Activated T-helper 1 cell treated with anti-CD3 and anti-CD28 coated beads, Interleukin-12 subunit alpha, Interleukin-12 subunit beta, Interleukin-2, Interleukin-4 antibody, amounts not matched to agents 30 ng/mL and 10 ng/mL and 1 ng/mL, durations not matched to agents 14 hours and 24 hours and 36 hours (primary cell): ENCODE results near the gene NCR2. TPM values are rescaled to one million over a fixed set of nuclear protein-coding genes. Genes with fewer than 3 reads are reported as not detected.

Experiments
- DNase-seq: peaks from one replicate; pipeline ENCODE4 v3.0.0; 2021; ENCODE audit warnings: low spot score
- H3K27ac Mint-ChIP-seq: one replicate; pipeline ENCODE4 v1.8.0; 2021; ENCODE audit warnings: mild to moderate bottlenecking, mixed read lengths
- H3K27me3 Mint-ChIP-seq: one replicate; pipeline ENCODE4 v1.8.0; 2022; ENCODE audit warnings: mild to moderate bottlenecking, moderate library complexity, mixed read lengths; ENCODE audit not compliant: insufficient read depth
- H3K36me3 Mint-ChIP-seq: one replicate; pipeline ENCODE4 v1.8.0; 2021; ENCODE audit warnings: low read depth, mixed read lengths
- H3K4me1 Mint-ChIP-seq: one replicate; pipeline ENCODE4 v1.8.0; 2021; ENCODE audit warnings: low read depth, mixed read lengths
- H3K4me3 Mint-ChIP-seq: one replicate; pipeline ENCODE4 v1.8.0; 2021; ENCODE audit warnings: mild to moderate bottlenecking, moderate library complexity, mixed read lengths
- H3K9me3 Mint-ChIP-seq: one replicate; pipeline ENCODE4 v1.8.0; 2021; ENCODE audit warnings: mixed read lengths
- intact Hi-C: fragments of 100-400 bp; cut with micrococcal nuclease; formaldehyde crosslinking; loops from one replicate; pipeline ENCODE4 v1.15.1; 2024
- total RNA-seq: library from RNA; stranded (reverse); gene quantifications from 2 replicates; pipeline ENCODE4 v1.2.3, GENCODE V29; 2022

The NCR2 gene
- total RNA-seq, 1 donor from 2014 or later = not detected

DNA sequence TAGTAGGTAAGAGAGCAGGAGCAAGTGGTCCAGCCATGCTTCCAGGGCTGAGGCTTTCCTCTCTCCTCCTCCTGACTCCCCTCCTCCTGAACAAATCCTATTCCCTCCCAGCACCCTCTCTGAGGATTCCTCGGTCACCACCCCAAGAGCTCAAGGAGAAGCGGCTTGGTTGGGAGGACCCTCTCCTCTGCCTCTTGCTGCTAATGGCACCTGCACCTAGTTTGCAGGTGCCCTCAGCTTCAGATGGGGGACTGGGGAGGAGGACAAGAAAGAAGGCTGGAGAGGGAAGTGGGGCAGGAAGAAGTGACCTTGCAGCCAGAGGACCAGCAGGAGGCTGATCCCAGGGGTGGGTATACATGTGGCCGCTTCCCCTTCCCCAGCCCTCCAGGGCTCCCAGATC, 17.5 kb downstream of the NCR2 start:
- no peaks in the 10 kb centered on the region for H3K36me3 Mint-ChIP-seq
- DNase-seq = no peak
- no peak overlapping the region for H3K4me3 Mint-ChIP-seq
- no peaks in the 10 kb centered on the region for H3K4me1 Mint-ChIP-seq
- intact Hi-C loops = no loop called here
- H3K9me3 Mint-ChIP-seq = peaks cover 9% of the 10 kb centered on the region
- H3K27me3 Mint-ChIP-seq = peaks cover 22% of the 10 kb centered on the region
- no peak overlapping the region for H3K27ac Mint-ChIP-seq

DNA sequence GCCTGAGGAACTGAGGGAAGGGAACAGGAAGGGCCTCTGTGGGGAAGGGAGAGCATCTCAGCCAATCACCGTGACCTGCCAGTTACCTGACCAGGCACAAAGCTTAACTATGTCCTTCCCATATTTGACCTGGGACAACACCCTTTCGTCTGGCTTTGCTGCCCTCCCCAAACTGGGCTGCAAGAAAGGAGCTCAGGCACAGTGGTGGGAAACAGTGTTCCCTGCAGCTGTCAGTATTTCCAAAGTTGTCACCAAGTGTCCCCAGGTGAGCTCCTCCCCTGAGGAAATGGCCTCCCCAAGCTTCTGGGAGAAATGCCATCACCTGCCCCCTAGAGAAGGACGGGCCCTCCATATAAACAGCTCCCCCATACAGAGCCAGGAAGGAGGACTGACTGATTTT, 17.9 kb downstream of the NCR2 start:
- no peaks in the 10 kb centered on the region for H3K4me1 Mint-ChIP-seq
- no peak overlapping the region for H3K27ac Mint-ChIP-seq
- DNase-seq = no peak
- H3K4me3 Mint-ChIP-seq = no peak overlapping the region
- H3K27me3 Mint-ChIP-seq = peaks cover 22% of the 10 kb centered on the region
- intact Hi-C loops = no loop called here
- H3K36me3 Mint-ChIP-seq = no peaks in the 10 kb centered on the region
- peaks cover 5% of the 10 kb centered on the region for H3K9me3 Mint-ChIP-seq

- H3K4me3 Mint-ChIP-seq = no peak overlapping the region
- peaks cover 2% of the 10 kb centered on the region for H3K36me3 Mint-ChIP-seq
- intact Hi-C loops = no loop called here
- DNase-seq = no peak
- peaks cover 14% of the 10 kb centered on the region for H3K27me3 Mint-ChIP-seq
- H3K9me3 Mint-ChIP-seq = peaks cover 20% of the 10 kb centered on the region
- H3K4me1 Mint-ChIP-seq = no peaks in the 10 kb centered on the region
- H3K27ac Mint-ChIP-seq = no peak overlapping the region
These were observed 20.5 kb downstream of the NCR2 start for GRCh38 chr6:41355952-41356351.

GRCh38 chr6:41356825-41357224, 21.4 kb downstream of the NCR2 start:
- H3K27me3 Mint-ChIP-seq = peaks cover 10% of the 10 kb centered on the region
- intact Hi-C loops = no loop called here
- no peaks in the 10 kb centered on the region for H3K4me1 Mint-ChIP-seq
- DNase-seq = no peak
- H3K9me3 Mint-ChIP-seq = peaks cover 27% of the 10 kb centered on the region
- H3K4me3 Mint-ChIP-seq = no peak overlapping the region
- H3K36me3 Mint-ChIP-seq = peaks cover 2% of the 10 kb centered on the region
- H3K27ac Mint-ChIP-seq = no peak overlapping the region

GRCh38 chr6:41358503-41358902, 23.1 kb downstream of the NCR2 start:
- Mint-ChIP-seq H3K4me3 (no peak overlapping the region), H3K27me3 (peaks cover 14% of the 10 kb centered on the region), H3K27ac (no peak overlapping the region), H3K4me1 (no peaks in the 10 kb centered on the region), H3K9me3 (peaks cover 34% of the 10 kb centered on the region), H3K36me3 (peaks cover 2% of the 10 kb centered on the region)
- intact Hi-C loops = no loop called here
- no peak for DNase-seq

GRCh38 chr6:41359617-41360313, 24.4 kb downstream of the NCR2 start:
- H3K9me3 Mint-ChIP-seq = peaks cover 34% of the 10 kb centered on the region
- H3K27ac Mint-ChIP-seq = no peak overlapping the region
- intact Hi-C loops = no loop called here
- H3K36me3 Mint-ChIP-seq = peaks cover 2% of the 10 kb centered on the region
- no peaks in the 10 kb centered on the region for H3K4me1 Mint-ChIP-seq
- DNase-seq = no peak
- H3K27me3 Mint-ChIP-seq = peaks cover 18% of the 10 kb centered on the region
- no peak overlapping the region for H3K4me3 Mint-ChIP-seq

DNA sequence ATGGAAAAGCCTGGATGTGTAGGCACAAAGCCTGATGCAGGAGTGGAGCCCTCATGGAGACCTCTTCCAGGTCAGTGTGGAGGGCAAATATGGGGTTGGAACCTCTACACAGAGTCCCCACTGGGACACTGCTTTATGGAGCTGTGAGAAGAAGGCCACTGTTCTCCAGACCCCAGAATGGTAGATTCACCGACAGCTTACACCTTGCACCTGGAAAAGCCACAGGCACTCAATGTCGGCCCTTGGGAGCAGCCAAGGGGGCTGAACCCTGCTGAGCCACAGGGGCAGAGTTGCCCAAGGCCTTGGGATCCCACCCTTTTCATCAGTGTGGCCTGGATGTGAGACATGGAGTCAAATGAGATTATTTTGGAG, 24.9 kb downstream of the NCR2 start:
- DNase-seq = no peak
- Mint-ChIP-seq H3K27ac (no peak overlapping the region), H3K9me3 (peaks cover 34% of the 10 kb centered on the region), H3K36me3 (peaks cover 2% of the 10 kb centered on the region), H3K4me1 (no peaks in the 10 kb centered on the region), H3K4me3 (no peak overlapping the region), H3K27me3 (peaks cover 21% of the 10 kb centered on the region)
- intact Hi-C loops = no loop called here

- peaks cover 54% of the 10 kb centered on the region for H3K27me3 Mint-ChIP-seq
- intact Hi-C loops = no loop called here
- no peak for DNase-seq
- no peak overlapping the region for H3K4me3 Mint-ChIP-seq
- peaks cover 7% of the 10 kb centered on the region for H3K4me1 Mint-ChIP-seq
- no peaks in the 10 kb centered on the region for H3K36me3 Mint-ChIP-seq
- no peak overlapping the region for H3K27ac Mint-ChIP-seq
- H3K9me3 Mint-ChIP-seq = peaks cover 13% of the 10 kb centered on the region
These were observed 30.7 kb downstream of the NCR2 start for GRCh38 chr6:41366150-41366549.

GRCh38 chr6:41367061-41367460, 31.7 kb downstream of the NCR2 start:
- DNase-seq = no peak
- intact Hi-C loops = no loop called here
- Mint-ChIP-seq H3K27me3 (peaks cover 61% of the 10 kb centered on the region), H3K9me3 (peaks cover 4% of the 10 kb centered on the region), H3K36me3 (no peaks in the 10 kb centered on the region), H3K27ac (no peak overlapping the region), H3K4me1 (peaks cover 16% of the 10 kb centered on the region), H3K4me3 (no peak overlapping the region)

- no peak overlapping the region for H3K27ac Mint-ChIP-seq
- H3K4me3 Mint-ChIP-seq = no peak overlapping the region
- H3K9me3 Mint-ChIP-seq = no peaks in the 10 kb centered on the region
- intact Hi-C loops = loop anchor here (1.0 kb wide), 1 partner anchor 61 kb away; no protein-coding TSS in a partner anchor
- peaks cover 2% of the 10 kb centered on the region for H3K36me3 Mint-ChIP-seq
- peaks cover 22% of the 10 kb centered on the region for H3K4me1 Mint-ChIP-seq
- no peak for DNase-seq
- H3K27me3 Mint-ChIP-seq = peaks cover 68% of the 10 kb centered on the region
These were observed 32.3 kb downstream of the NCR2 start for GRCh38 chr6:41367700-41368099.

DNA sequence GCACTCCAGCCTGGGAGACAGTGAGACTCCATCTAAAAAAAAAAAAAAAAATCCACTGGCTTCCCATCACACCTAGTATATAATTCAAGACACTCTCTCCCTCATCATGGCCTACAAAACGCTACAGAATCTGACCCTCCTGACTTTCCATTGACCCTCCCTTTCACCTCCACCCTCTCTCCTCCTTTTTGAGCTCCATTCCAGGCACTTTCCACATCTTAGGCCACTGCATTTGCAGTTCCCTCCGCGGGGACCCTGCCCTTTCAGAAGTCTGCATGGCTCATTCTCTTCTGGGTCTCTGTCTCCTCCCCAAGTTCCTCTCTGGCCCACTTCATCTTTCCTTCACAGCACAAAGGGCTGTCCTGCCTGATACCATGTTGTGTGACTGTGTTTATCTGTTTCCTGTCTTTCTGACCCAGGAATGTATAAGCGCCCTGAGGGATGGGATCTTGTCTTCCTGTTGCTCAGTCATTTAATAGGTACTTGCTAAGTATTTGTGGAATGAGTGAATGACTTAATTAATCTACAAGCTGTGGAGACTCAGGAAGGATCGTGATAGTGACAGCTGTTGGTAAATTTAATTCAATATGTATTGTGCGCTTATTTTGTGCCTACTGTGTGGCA, 35.2 kb downstream of the NCR2 start:
- intact Hi-C loops = loop anchor here (2.0 kb wide), 1 partner anchor 134 kb away; no protein-coding TSS in a partner anchor
- no peaks in the 10 kb centered on the region for H3K9me3 Mint-ChIP-seq
- H3K4me1 Mint-ChIP-seq = peaks cover 24% of the 10 kb centered on the region
- DNase-seq = no peak
- H3K36me3 Mint-ChIP-seq = peaks cover 2% of the 10 kb centered on the region
- no peak overlapping the region for H3K4me3 Mint-ChIP-seq
- peaks cover 77% of the 10 kb centered on the region for H3K27me3 Mint-ChIP-seq
- H3K27ac Mint-ChIP-seq = no peak overlapping the region

GRCh38 chr6:41371461-41371991, 36.1 kb downstream of the NCR2 start:
- peaks cover 24% of the 10 kb centered on the region for H3K4me1 Mint-ChIP-seq
- peaks cover 77% of the 10 kb centered on the region for H3K27me3 Mint-ChIP-seq
- no peak for DNase-seq
- H3K36me3 Mint-ChIP-seq = peaks cover 2% of the 10 kb centered on the region
- H3K4me3 Mint-ChIP-seq = peak overlapping the region; percentile 57
- H3K9me3 Mint-ChIP-seq = no peaks in the 10 kb centered on the region
- peak overlapping the region; percentile 25 for H3K27ac Mint-ChIP-seq
- intact Hi-C loops = loop anchor here (2.0 kb wide), 1 partner anchor 133 kb away; no protein-coding TSS in a partner anchor
